Measurements from ENCODE around the gene ZNF652. TPM values are rescaled to one million over a fixed set of nuclear protein-coding genes. Genes with fewer than 3 reads are reported as not detected.

The ZNF652 gene
- total and polyA plus RNA-seq, 2 of the 4 experiments (the other 2 are of a cell fraction) = 3.6 to 8.8 TPM

GRCh38 chr17:49399995-49400394 lies 37.9 kb upstream of the ZNF652 start:
- H3K27ac ChIP-seq (ENCODE audit: insufficient read depth, low read length) = no peak overlapping the region
- DNase-seq (no peak), ATAC-seq (ENCODE audit: low read depth) (no peak)
- H3K23ac ChIP-seq (ENCODE audit: low read depth, low read length) = no peak overlapping the region
- H2BK20ac ChIP-seq (ENCODE audit: low read depth, low read length) = no peak overlapping the region
- H3K36me3 ChIP-seq (ENCODE audit: control insufficient read depth, insufficient read depth, low read length) = peaks cover 18% of the 10 kb centered on the region
- H4K91ac ChIP-seq (ENCODE audit: insufficient read depth, low read depth, low read length) = no peak overlapping the region
- H2BK15ac ChIP-seq (ENCODE audit: low read depth, low read length) = no peak overlapping the region
- no TSS peak for BruUV-seq (replicated peaks)
- no peak overlapping the region for H4K8ac ChIP-seq (ENCODE audit: low read depth in 2 of 2, low read length in 2 of 2)
- TF ChIP-seq CHD1 (IDR thresholded peaks at IDR 0.05; ENCODE audit: low read depth, low read length) = no peak
- no peak for TF ChIP-seq MXI1 (IDR thresholded peaks at IDR 0.05; ENCODE audit: borderline replicate concordance, low read depth, low read length)
- TF ChIP-seq USF2 (IDR thresholded peaks at IDR 0.05; ENCODE audit: low read depth, low read length) = no peak
- TF ChIP-seq SMC3 (IDR thresholded peaks at IDR 0.05; ENCODE audit: low read depth, low read length) = no peak
- TF ChIP-seq RCOR1 (IDR thresholded peaks at IDR 0.05; ENCODE audit: insufficient replicate concordance, low read length) = no peak
- TF ChIP-seq MAZ (IDR thresholded peaks at IDR 0.05; ENCODE audit: borderline replicate concordance, low read depth, low read length) = no peak
- TF ChIP-seq NFE2L2 (IDR thresholded peaks at IDR 0.05; ENCODE audit: low read depth, low read length) = no peak
- TF ChIP-seq ELK1 (IDR thresholded peaks at IDR 0.05; ENCODE audit: borderline replicate concordance, low read depth, low read length) = no peak
- TF ChIP-seq CEBPB (IDR thresholded peaks at IDR 0.05; ENCODE audit: low read depth, low read length) = no peak
- TF ChIP-seq MAFK (IDR thresholded peaks at IDR 0.05; ENCODE audit: low read depth, low read length) = no peak
- no peak for TF ChIP-seq CTCF (conservative IDR thresholded peaks at IDR 0.05; ENCODE audit: low read depth, low read length)
- TF ChIP-seq RFX5 (IDR thresholded peaks at IDR 0.05; ENCODE audit: low read depth, low read length) = no peak
- no peak for TF ChIP-seq BHLHE40 (IDR thresholded peaks at IDR 0.05; ENCODE audit: low read depth, low read length)
- TF ChIP-seq FOS (IDR thresholded peaks at IDR 0.05; ENCODE audit: low read depth, low read length) = no peak
- TF ChIP-seq POLR2A (IDR thresholded peaks at IDR 0.05; ENCODE audit: low read depth, low read length) = no peak
- TF ChIP-seq RAD21 (IDR thresholded peaks at IDR 0.05; ENCODE audit: low read length) = no peak
- H3K27me3 ChIP-seq (ENCODE audit: control insufficient read depth, insufficient read depth, low read length) = peaks cover 12% of the 10 kb centered on the region
- H3K4me2 ChIP-seq (ENCODE audit: low read depth, low read length) = no peak overlapping the region
- intact Hi-C loops (cut with micrococcal nuclease) (loop anchor here (5.0 kb wide), 1 partner anchor 38 kb away; the partner anchor contains the start of gene ZNF652), in situ Hi-C loops (cut with MboI; ENCODE audit: low sequenced_read_pairs) (loop anchor here (5.0 kb wide), 1 partner anchor 83 kb away; no protein-coding TSS in a partner anchor), dilution Hi-C loops (cut with HindIII; ENCODE audit: low sequenced_read_pairs, unreplicated experiment) (no loop called here)
- H2BK5ac ChIP-seq (ENCODE audit: low read depth, low read length, poor library complexity, severe bottlenecking) = no peak overlapping the region
- 54% methylated on average over 2 of the region's 3 CpGs; no CpG with 5 or more reads in 1 of the 2 experiments for WGBS, 2 experiments (ENCODE audit: extremely low coverage in 2 of 2, insufficient read length in 1 of 2)
- no peaks in the 10 kb centered on the region; the same call in 1 of the 2 replicates for H3K9me1 ChIP-seq (ENCODE audit: insufficient read depth, low read length)
- no peak overlapping the region for H2AK5ac ChIP-seq (ENCODE audit: low read depth, low read length)
- H4K5ac ChIP-seq (ENCODE audit: low read depth, low read length) = no peak overlapping the region
- no peaks in the 10 kb centered on the region for H3K4me1 ChIP-seq (ENCODE audit: control insufficient read depth, insufficient read depth, low read length)
- POLR2A ChIA-PET (ENCODE audit: unreplicated experiment) = interaction anchor here (0.6 kb wide), 1 partner anchor 552 kb away, joined by 15 read pairs; no protein-coding TSS in a partner anchor
- H3K9ac ChIP-seq (ENCODE audit: low read depth, low read length) = no peak overlapping the region
- CTCF ChIA-PET = interaction anchor here (0.6 to 1.1 kb wide), 3 partner anchors 86 to 158 kb away, joined by 3 read pairs; no protein-coding TSS in a partner anchor
- no peak overlapping the region for H3K4ac ChIP-seq (ENCODE audit: low read depth, low read length)
- H3K14ac ChIP-seq (replicated peaks; ENCODE audit: low read depth, low read length) = no peak overlapping the region
- no peaks in the 10 kb centered on the region for H3K79me1 ChIP-seq (ENCODE audit: low read depth in 1 of 2, low read length in 2 of 2)
- H2AK9ac ChIP-seq (replicated peaks; ENCODE audit: low read depth, low read length, poor library complexity) = no peak overlapping the region
- no peak overlapping the region for H2BK120ac ChIP-seq (ENCODE audit: low read depth, low read length)
- H3K9me3 ChIP-seq (ENCODE audit: control insufficient read depth, insufficient read depth, low read length) = no peaks in the 10 kb centered on the region
- H3K56ac ChIP-seq (ENCODE audit: extremely low read depth, insufficient read depth, low read length) = no peak overlapping the region
- no peak overlapping the region for H3K4me3 ChIP-seq (ENCODE audit: insufficient read depth, low read depth, low read length)
- no peaks in the 10 kb centered on the region for H4K20me1 ChIP-seq (ENCODE audit: insufficient read depth, low read length)
- no peak overlapping the region for H2AFZ ChIP-seq (replicated peaks; ENCODE audit: low read length, poor library complexity)
- no peak overlapping the region for H3K18ac ChIP-seq (ENCODE audit: low read depth, low read length)

Data from IMR-90 (cell line).